ENCODE data around the gene PAK1IP1. TPM values are rescaled to one million over a fixed set of nuclear protein-coding genes. Genes with fewer than 3 reads are reported as not detected.
A peak's percentile ranks its signal among the peaks of the same experiment; 100 is the strongest.

Gene PAK1IP1
- total RNA-seq, 1 donor from 2014 or later: 18.1 TPM

DNA sequence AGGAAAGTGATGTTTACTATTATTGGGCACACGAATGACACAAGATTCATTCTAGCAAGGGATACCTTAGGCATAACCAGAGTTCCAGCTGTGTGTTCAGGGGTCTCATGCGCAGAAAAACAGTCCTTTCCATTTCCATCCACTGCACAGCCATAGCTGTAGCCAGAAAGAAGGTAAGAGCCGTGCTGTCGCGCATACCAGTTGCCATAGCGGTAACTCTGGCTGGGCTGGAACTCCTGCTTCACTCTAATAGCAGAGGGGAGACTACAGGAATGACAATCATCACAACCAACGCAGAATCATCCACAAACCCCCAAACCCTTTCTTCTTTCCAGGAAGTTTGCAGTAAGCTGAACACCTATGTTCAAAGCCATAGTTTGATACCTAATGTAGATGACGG lies 7.9 kb upstream of the PAK1IP1 start:
- CTCF ChIA-PET: no interaction called here
- no peak overlapping the region for H3K27ac Mint-ChIP-seq
- DNase-seq: no peak
- intact Hi-C loops (cut with micrococcal nuclease): no loop called here
- H3K9me3 Mint-ChIP-seq: no peaks in the 10 kb centered on the region
- H3K36me3 Mint-ChIP-seq (ENCODE audit: low read depth): no peaks in the 10 kb centered on the region
- H3K4me1 Mint-ChIP-seq: peaks cover 4% of the 10 kb centered on the region
- POLR2A ChIA-PET: no interaction called here
- no peak overlapping the region for H3K4me3 Mint-ChIP-seq
- TF ChIP-seq, protein P1, sequence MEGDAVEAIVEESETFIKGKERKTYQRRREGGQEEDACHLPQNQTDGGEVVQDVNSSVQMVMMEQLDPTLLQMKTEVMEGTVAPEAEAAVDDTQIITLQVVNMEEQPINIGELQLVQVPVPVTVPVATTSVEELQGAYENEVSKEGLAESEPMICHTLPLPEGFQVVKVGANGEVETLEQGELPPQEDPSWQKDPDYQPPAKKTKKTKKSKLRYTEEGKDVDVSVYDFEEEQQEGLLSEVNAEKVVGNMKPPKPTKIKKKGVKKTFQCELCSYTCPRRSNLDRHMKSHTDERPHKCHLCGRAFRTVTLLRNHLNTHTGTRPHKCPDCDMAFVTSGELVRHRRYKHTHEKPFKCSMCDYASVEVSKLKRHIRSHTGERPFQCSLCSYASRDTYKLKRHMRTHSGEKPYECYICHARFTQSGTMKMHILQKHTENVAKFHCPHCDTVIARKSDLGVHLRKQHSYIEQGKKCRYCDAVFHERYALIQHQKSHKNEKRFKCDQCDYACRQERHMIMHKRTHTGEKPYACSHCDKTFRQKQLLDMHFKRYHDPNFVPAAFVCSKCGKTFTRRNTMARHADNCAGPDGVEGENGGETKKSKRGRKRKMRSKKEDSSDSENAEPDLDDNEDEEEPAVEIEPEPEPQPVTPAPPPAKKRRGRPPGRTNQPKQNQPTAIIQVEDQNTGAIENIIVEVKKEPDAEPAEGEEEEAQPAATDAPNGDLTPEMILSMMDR (IDR thresholded peaks at IDR 0.05): no peak
- peaks cover 9% of the 10 kb centered on the region for H3K27me3 Mint-ChIP-seq
- no peak for ATAC-seq (ENCODE audit: low read depth)

- intact Hi-C loops (cut with micrococcal nuclease): no loop called here
- CTCF ChIA-PET: no interaction called here
- Mint-ChIP-seq H3K4me3 (no peak overlapping the region), H3K36me3 (ENCODE audit: low read depth) (peaks cover under 1% of the 10 kb centered on the region), H3K27me3 (peaks cover 9% of the 10 kb centered on the region), H3K27ac (no peak overlapping the region), H3K4me1 (peaks cover 4% of the 10 kb centered on the region), H3K9me3 (no peaks in the 10 kb centered on the region)
- ATAC-seq (ENCODE audit: low read depth) (no peak), DNase-seq (no peak)
- POLR2A ChIA-PET: no interaction called here
- TF ChIP-seq, protein P1 (IDR thresholded peaks at IDR 0.05): no peak
Observed at GRCh38 chr6:10687582-10687981, 7.2 kb upstream of the PAK1IP1 start.

GRCh38 chr6:10690651-10691445 lies 3.9 kb upstream of the PAK1IP1 start:
- Mint-ChIP-seq H3K36me3 (ENCODE audit: low read depth) (peaks cover 15% of the 10 kb centered on the region), H3K4me1 (peaks cover 21% of the 10 kb centered on the region), H3K27ac (no peak overlapping the region), H3K27me3 (peaks cover 5% of the 10 kb centered on the region), H3K9me3 (no peaks in the 10 kb centered on the region), H3K4me3 (no peak overlapping the region)
- ATAC-seq (ENCODE audit: low read depth) (no peak), DNase-seq (no peak)
- ChIA-PET CTCF (interaction anchor here (0.9 to 1.3 kb wide), 2 partner anchors 110 to 180 kb away, joined by 3 read pairs; no protein-coding TSS in a partner anchor), POLR2A (interaction anchor here (1.8 kb wide), 1 partner anchor 180 kb away, joined by 3 read pairs; no protein-coding TSS in a partner anchor)
- intact Hi-C loops (cut with micrococcal nuclease): no loop called here
- TF ChIP-seq, protein P1 (IDR thresholded peaks at IDR 0.05): no peak

DNA sequence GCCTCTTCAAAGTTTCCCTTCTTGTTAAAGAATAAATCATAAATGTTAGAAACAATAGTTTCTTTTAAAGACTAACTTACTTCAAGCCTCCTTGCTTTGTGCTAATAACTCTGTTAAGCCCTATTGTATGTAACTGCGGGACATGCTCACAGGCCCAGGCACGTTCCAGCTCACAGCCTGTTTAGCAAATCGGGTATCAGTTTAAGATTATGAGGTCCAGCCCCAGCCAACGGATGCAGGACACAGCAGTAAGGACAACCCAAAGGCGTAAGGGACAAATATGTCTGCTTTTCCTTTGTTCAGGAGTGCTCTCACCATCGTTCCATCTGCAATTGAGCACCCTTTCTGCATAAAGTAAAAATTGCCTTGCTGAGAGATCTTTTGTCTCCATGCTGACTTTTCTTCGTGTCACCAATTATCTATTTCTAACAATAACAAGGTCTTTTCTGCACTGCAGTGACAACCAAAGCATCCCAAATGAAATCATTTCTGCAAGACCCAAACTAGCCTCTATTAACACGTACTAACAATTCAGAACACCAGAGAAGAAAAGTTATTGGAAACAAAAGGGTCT lies 1.7 kb upstream of the PAK1IP1 start:
- Mint-ChIP-seq H3K27ac (no peak overlapping the region), H3K9me3 (no peaks in the 10 kb centered on the region), H3K4me3 (peak overlapping the region; percentile 99), H3K4me1 (peaks cover 29% of the 10 kb centered on the region), H3K27me3 (no peaks in the 10 kb centered on the region), H3K36me3 (ENCODE audit: low read depth) (peaks cover 26% of the 10 kb centered on the region)
- DNase-seq: no peak
- no peak for ATAC-seq (ENCODE audit: low read depth)
- intact Hi-C loops (cut with micrococcal nuclease): no loop called here
- CTCF ChIA-PET: no interaction called here
- POLR2A ChIA-PET: interaction anchor here (2.4 to 2.9 kb wide), 2 partner anchors 29 to 163 kb away, joined by 38 to 75 read pairs; partner anchors contain the start of gene TMEM14C
- TF ChIP-seq, protein P1 (IDR thresholded peaks at IDR 0.05): no peak

GRCh38 chr6:10695086-10695657 lies 400 bp downstream of the PAK1IP1 start:
- H3K36me3 Mint-ChIP-seq (ENCODE audit: low read depth): peaks cover 44% of the 10 kb centered on the region
- ChIA-PET CTCF (interaction anchor here (0.7 to 2.9 kb wide), 6 partner anchors 52 to 374 kb away, joined by 3 to 11 read pairs (median 4); no protein-coding TSS in a partner anchor), POLR2A (interaction anchor here (0.6 to 2.9 kb wide), 25 partner anchors 15 to 1911 kb away, joined by 3 to 75 read pairs (median 4); partner anchors contain the start of genes MAK, SMIM13, TMEM14B and TMEM14C)
- no peak for DNase-seq
- peak overlapping the region; percentile 99 for H3K4me3 Mint-ChIP-seq
- TF ChIP-seq, protein P1 (IDR thresholded peaks at IDR 0.05): no peak
- H3K27ac Mint-ChIP-seq: peak overlapping the region; percentile 100
- no peaks in the 10 kb centered on the region for H3K27me3 Mint-ChIP-seq
- intact Hi-C loops (cut with micrococcal nuclease): loop anchor here (2.0 kb wide), 2 partner anchors 52 to 106 kb away; no protein-coding TSS in a partner anchor
- H3K4me1 Mint-ChIP-seq: peaks cover 29% of the 10 kb centered on the region
- no peak for ATAC-seq (ENCODE audit: low read depth)
- no peaks in the 10 kb centered on the region for H3K9me3 Mint-ChIP-seq
